WTC11 (cell line): ENCODE measurements around the gene PPM1A. TPM values are rescaled to one million over a fixed set of nuclear protein-coding genes. Genes with fewer than 3 reads are reported as not detected.

Experiments used
- ATAC-seq: fragments of 200-7000 bp; cut with Tn5 transposase; 2 replicates; pipeline ENCODE4 v1.10.0; 2021; ENCODE audit warnings: mild to moderate bottlenecking, moderate library complexity
- CTCF ChIA-PET: fragments of 300-600 bp; sonication (Branson Sonifier 250); formaldehyde crosslinking; loops from one replicate; lab custom pipeline; 2021; ENCODE audit warnings: antibody characterized with exemption; lab: Charles Lee
- POLR2A ChIA-PET: fragments of 350-600 bp; sonication (Branson Sonifier 250); formaldehyde crosslinking; loops from one replicate; lab custom pipeline; 2021; ENCODE audit warnings: antibody characterized with exemption; lab: Charles Lee
- DNase-seq: peaks from one replicate; pipeline ENCODE4 v3.0.0; 2021; ENCODE audit warnings: low spot score
- H3K27ac Mint-ChIP-seq: 2 replicates; pipeline ENCODE4 v1.8.0; 2021; ENCODE audit warnings: mixed read lengths
- H3K27me3 Mint-ChIP-seq: 2 replicates; pipeline ENCODE4 v1.8.0; 2021; ENCODE audit warnings: low read depth, mild to moderate bottlenecking, moderate library complexity, mixed read lengths
- H3K36me3 Mint-ChIP-seq: 2 replicates; pipeline ENCODE4 v1.8.0; 2021; ENCODE audit warnings: mixed read lengths
- H3K4me1 Mint-ChIP-seq: 2 replicates; pipeline ENCODE4 v1.8.0; 2022; ENCODE audit warnings: mixed read lengths
- H3K4me3 Mint-ChIP-seq: 2 replicates; pipeline ENCODE4 v1.8.0; 2021; ENCODE audit warnings: mild to moderate bottlenecking, moderate library complexity, mixed read lengths
- H3K9me3 Mint-ChIP-seq: 2 replicates; pipeline ENCODE4 v1.8.0; 2021; ENCODE audit warnings: mixed read lengths
- ATF1 ChIP-seq: sonication (generic); formaldehyde crosslinking; IDR thresholded peaks from 2 replicates; pipeline ENCODE4 v1.8.1; 2023; ENCODE audit warnings: mild to moderate bottlenecking, moderate library complexity, missing genetic modification reagents
- GABPB1 ChIP-seq: sonication (generic); formaldehyde crosslinking; IDR thresholded peaks from 2 replicates; pipeline ENCODE4 v1.8.1; 2023; ENCODE audit warnings: mild to moderate bottlenecking, missing genetic modification reagents
- GTF2I ChIP-seq: fragments of 250-450 bp; sonication (Bioruptor Pico); conservative IDR thresholded peaks from 2 replicates; pipeline ENCODE4 v1.4.0; 2021; ENCODE audit warnings: mild to moderate bottlenecking
- JAZF1 ChIP-seq: fragments of 250-450 bp; sonication (Bioruptor Pico); IDR thresholded peaks from 2 replicates; pipeline ENCODE4 v1.9.0; 2021; ENCODE audit warnings: moderate library complexity, mild to moderate bottlenecking, inconsistent platforms
- NFATC4 ChIP-seq: fragments of 250-450 bp; sonication (Bioruptor Pico); IDR thresholded peaks from 2 replicates; pipeline ENCODE4 v1.9.0; 2021; ENCODE audit warnings: mild to moderate bottlenecking
- RELA ChIP-seq: sonication (generic); formaldehyde crosslinking; IDR thresholded peaks from 2 replicates; pipeline ENCODE4 v1.8.1; 2022; ENCODE audit warnings: missing genetic modification reagents, mild to moderate bottlenecking, borderline replicate concordance
- TEAD1 ChIP-seq: sonication (generic); formaldehyde crosslinking; IDR thresholded peaks from 2 replicates; pipeline ENCODE4 v1.8.0; 2022; ENCODE audit warnings: mild to moderate bottlenecking, missing genetic modification reagents
- ZNF121 ChIP-seq: sonication (generic); formaldehyde crosslinking; IDR thresholded peaks from 2 replicates; pipeline ENCODE4 v1.8.0; 2023; ENCODE audit warnings: missing genetic modification reagents
- ZNF232 ChIP-seq: sonication (generic); formaldehyde crosslinking; IDR thresholded peaks from 2 replicates; pipeline ENCODE4 v1.8.0; 2022; ENCODE audit warnings: mild to moderate bottlenecking, missing genetic modification reagents
- ZNF317 ChIP-seq: sonication (generic); formaldehyde crosslinking; IDR thresholded peaks from 2 replicates; pipeline ENCODE4 v1.8.1; 2023; ENCODE audit warnings: low read depth, mild to moderate bottlenecking, moderate library complexity, missing genetic modification reagents, borderline replicate concordance
- total RNA-seq: library from RNA; stranded (reverse); gene quantifications from 3 replicates; pipeline ENCODE4 v1.2.3, GENCODE V29; 2021
- TF ChIP-seq, protein P1 (sequence below): sonication (generic); formaldehyde crosslinking; IDR thresholded peaks from 2 replicates; pipeline ENCODE4 v1.8.1; 2023; ENCODE audit warnings: mild to moderate bottlenecking, missing genetic modification reagents, moderate library complexity
- TF ChIP-seq, protein P2 (sequence below): fragments of 250-450 bp; sonication (Bioruptor Pico); IDR thresholded peaks from 2 replicates; pipeline ENCODE4 v2.1.2; 2022; ENCODE audit warnings: mild to moderate bottlenecking, moderate library complexity
- TF ChIP-seq, protein P3 (sequence below): fragments of 250-450 bp; sonication (Bioruptor Pico); IDR thresholded peaks from 2 replicates; pipeline ENCODE4 v1.9.0; 2021; ENCODE audit warnings: mild to moderate bottlenecking
- TF ChIP-seq, protein P4 (sequence below): sonication (generic); formaldehyde crosslinking; IDR thresholded peaks from 2 replicates; pipeline ENCODE4 v1.8.1; 2023; ENCODE audit warnings: mild to moderate bottlenecking, moderate library complexity, missing genetic modification reagents
- TF ChIP-seq, protein P5 (sequence below): fragments of 250-450 bp; sonication (Bioruptor Pico); conservative IDR thresholded peaks from 2 replicates; pipeline ENCODE4 v1.9.0; 2021; ENCODE audit warnings: mild to moderate bottlenecking

Gene PPM1A
- total RNA-seq, 1 experiment from 2014 or later = 52.5 TPM

DNA sequence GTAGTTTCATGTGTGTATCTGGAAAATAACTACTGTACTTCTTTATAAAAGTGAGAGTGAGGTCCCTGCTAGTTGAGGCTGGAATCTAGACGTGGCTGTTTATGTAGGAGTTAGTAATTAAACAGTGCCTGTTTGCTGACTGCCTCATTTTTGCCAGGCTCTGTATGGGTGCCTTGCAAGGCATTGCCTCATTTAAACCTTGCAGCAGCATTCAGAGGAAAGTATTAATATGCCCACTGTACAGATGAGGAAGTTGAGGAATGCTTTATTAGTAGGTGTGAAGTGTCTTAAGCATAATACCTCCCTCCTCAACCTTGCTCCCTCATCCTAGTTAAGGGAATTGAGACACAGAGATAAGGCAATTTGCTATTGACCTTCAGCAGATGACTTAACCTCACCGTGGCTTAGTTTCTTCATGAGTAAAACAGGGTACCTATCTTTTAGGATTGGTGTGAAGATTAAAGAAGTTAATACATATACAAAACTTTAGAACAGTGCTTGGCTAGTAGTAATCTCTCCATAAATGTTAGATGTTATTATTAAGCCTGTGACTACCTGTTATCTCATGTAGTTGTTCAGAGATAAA lies 28.7 kb downstream of the PPM1A start:
- Mint-ChIP-seq H3K4me1 (peaks cover 85% of the 10 kb centered on the region), H3K4me3 (peak overlapping the region; percentile 20; the same call in 1 of the 2 replicates), H3K27me3 (no peaks in the 10 kb centered on the region), H3K36me3 (peaks cover 3% of the 10 kb centered on the region), H3K27ac (peak overlapping the region; percentile 99), H3K9me3 (no peaks in the 10 kb centered on the region)
- no peak for TF ChIP-seq GTF2I (CRISPR knock-in tag)
- TF ChIP-seq JAZF1 (CRISPR knock-in tag) = no peak
- TF ChIP-seq ZNF317 (CRISPR knock-in tag) = no peak
- TF ChIP-seq, protein P1, sequence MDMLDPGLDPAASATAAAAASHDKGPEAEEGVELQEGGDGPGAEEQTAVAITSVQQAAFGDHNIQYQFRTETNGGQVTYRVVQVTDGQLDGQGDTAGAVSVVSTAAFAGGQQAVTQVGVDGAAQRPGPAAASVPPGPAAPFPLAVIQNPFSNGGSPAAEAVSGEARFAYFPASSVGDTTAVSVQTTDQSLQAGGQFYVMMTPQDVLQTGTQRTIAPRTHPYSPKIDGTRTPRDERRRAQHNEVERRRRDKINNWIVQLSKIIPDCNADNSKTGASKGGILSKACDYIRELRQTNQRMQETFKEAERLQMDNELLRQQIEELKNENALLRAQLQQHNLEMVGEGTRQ (CRISPR knock-in tag) = no peak
- TF ChIP-seq, protein P2, sequence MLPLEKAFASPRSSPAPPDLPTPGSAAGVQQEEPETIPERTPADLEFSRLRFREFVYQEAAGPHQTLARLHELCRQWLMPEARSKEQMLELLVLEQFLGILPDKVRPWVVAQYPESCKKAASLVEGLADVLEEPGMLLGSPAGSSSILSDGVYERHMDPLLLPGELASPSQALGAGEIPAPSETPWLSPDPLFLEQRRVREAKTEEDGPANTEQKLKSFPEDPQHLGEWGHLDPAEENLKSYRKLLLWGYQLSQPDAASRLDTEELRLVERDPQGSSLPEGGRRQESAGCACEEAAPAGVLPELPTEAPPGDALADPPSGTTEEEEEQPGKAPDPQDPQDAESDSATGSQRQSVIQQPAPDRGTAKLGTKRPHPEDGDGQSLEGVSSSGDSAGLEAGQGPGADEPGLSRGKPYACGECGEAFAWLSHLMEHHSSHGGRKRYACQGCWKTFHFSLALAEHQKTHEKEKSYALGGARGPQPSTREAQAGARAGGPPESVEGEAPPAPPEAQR (CRISPR knock-in tag) = no peak
- TF ChIP-seq NFATC4 = no peak
- POLR2A ChIA-PET = no interaction called here
- ATAC-seq (peak; percentile 15), DNase-seq (no peak)
- CTCF ChIA-PET = interaction anchor here (1.2 to 3.0 kb wide), 2 partner anchors 11 to 54 kb away, joined by 3 to 19 read pairs; no protein-coding TSS in a partner anchor

DNA sequence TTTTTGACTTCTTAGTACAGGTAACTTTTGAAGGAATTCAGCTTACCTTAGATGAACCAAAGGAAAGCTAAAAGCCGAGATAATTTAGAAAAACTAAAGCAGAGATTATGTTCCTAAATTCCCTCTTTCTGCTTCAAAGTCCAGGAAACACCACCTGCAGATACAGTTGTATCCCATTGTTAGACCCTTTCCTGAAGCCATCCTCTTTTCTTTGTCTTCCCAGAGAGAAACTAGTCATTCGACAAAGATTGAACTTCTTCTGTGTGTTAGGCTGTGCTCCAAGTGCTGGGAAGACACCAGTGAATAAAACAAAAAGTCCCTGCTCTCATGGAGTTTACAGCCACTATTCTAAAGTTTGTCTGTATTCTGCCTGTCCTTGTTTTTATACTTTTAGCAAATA lies 29.3 kb downstream of the PPM1A start:
- Mint-ChIP-seq H3K36me3 (peaks cover 10% of the 10 kb centered on the region), H3K9me3 (no peaks in the 10 kb centered on the region)
- DNase-seq (no peak), ATAC-seq (peak; percentile 84)
- TF ChIP-seq GABPB1 (CRISPR knock-in tag) = no peak
- peak; percentile 34; the same call in 1 of the 2 replicates for TF ChIP-seq TEAD1 (CRISPR knock-in tag)
- TF ChIP-seq, all 79 proteins: peak for 1
- Mint-ChIP-seq H3K4me3 (peak overlapping the region; percentile 47), H3K27me3 (no peaks in the 10 kb centered on the region), H3K27ac (peak overlapping the region; percentile 99), H3K4me1 (peaks cover 81% of the 10 kb centered on the region)
- POLR2A ChIA-PET = interaction anchor here (0.7 kb wide), 1 partner anchor 366 kb away, joined by 4 read pairs; no protein-coding TSS in a partner anchor
- CTCF ChIA-PET = no interaction called here

DNA sequence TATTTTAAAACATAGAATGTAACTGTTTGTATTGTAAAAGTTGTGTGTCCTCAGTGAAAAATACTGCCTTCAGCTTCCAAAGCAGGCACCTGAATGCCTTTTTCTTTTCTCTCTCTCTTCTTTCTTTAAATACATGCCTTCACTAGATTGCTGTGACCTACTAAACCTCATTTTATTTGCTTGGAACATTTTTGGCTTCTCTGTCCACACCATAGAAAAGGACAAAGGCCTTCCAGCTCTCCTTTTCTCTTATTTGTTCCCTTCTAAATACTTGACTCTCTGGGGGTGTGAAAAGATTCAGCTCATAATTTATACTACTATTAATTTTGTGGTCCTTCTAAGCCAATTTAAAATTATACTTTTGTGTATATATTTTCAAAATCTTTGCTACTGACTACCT lies 38.4 kb downstream of the PPM1A start:
- H3K27me3 Mint-ChIP-seq = no peaks in the 10 kb centered on the region
- H3K4me3 Mint-ChIP-seq = no peak overlapping the region
- peaks cover 30% of the 10 kb centered on the region for H3K36me3 Mint-ChIP-seq
- CTCF ChIA-PET = interaction anchor here (1.0 to 1.8 kb wide), 3 partner anchors 21 to 44 kb away, joined by 4 to 6 read pairs (median 5); no protein-coding TSS in a partner anchor
- ATAC-seq (no peak), DNase-seq (no peak)
- POLR2A ChIA-PET = no interaction called here
- peaks cover 38% of the 10 kb centered on the region for H3K4me1 Mint-ChIP-seq
- TF ChIP-seq ATF1 (CRISPR knock-in tag) = no peak
- no peak for TF ChIP-seq GABPB1 (CRISPR knock-in tag)
- no peak for TF ChIP-seq ZNF232
- TF ChIP-seq, protein P3, sequence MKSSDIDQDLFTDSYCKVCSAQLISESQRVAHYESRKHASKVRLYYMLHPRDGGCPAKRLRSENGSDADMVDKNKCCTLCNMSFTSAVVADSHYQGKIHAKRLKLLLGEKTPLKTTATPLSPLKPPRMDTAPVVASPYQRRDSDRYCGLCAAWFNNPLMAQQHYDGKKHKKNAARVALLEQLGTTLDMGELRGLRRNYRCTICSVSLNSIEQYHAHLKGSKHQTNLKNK (CRISPR knock-in tag) = no peak
- TF ChIP-seq, protein P4, sequence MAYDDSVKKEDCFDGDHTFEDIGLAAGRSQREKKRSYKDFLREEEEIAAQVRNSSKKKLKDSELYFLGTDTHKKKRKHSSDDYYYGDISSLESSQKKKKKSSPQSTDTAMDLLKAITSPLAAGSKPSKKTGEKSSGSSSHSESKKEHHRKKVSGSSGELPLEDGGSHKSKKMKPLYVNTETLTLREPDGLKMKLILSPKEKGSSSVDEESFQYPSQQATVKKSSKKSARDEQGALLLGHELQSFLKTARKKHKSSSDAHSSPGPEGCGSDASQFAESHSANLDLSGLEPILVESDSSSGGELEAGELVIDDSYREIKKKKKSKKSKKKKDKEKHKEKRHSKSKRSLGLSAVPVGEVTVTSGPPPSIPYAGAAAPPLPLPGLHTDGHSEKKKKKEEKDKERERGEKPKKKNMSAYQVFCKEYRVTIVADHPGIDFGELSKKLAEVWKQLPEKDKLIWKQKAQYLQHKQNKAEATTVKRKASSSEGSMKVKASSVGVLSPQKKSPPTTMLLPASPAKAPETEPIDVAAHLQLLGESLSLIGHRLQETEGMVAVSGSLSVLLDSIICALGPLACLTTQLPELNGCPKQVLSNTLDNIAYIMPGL (CRISPR knock-in tag) = no peak
- TF ChIP-seq RELA = no peak
- no peak for TF ChIP-seq ZNF121
- TF ChIP-seq, protein P5, sequence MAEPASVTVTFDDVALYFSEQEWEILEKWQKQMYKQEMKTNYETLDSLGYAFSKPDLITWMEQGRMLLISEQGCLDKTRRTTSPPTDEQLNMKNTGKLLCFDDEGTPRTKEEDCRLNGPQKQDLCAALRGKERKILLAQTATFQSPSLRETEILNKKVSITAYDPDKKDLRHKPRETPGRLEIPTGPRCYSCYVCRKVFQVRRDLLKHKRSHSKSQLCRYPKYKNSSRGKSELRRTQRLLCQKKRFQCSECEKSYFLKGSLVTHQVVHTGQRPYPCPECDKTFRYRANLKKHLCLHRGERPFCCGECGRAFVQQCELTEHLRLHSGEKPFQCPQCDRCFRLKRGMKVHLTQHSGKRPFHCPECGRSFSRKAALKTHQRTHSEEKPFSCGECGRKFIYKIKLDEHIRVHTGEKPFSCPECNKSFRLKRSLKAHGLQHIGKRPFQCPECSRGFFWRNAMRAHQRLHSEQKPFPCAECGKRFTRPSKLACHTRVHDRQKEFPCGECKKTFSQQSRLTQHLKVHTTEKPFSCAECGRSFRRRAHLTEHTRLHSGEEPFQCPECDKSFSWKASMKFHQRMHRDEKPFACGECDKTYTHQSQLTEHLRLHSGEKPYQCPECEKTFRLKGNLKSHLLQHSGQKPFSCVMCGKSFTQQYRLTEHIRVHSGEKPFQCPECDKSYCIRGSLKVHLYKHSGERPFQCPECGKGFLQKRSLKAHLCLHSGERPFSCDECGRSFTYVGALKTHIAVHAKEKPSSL = no peak
- no peak for TF ChIP-seq ZNF317 (CRISPR knock-in tag)
- TF ChIP-seq, all 79 proteins: peak for 0
- Mint-ChIP-seq H3K9me3 (peaks cover 6% of the 10 kb centered on the region; the same call in 1 of the 2 replicates), H3K27ac (0 out of 2 replicates have a peak overlapping the region, but pooled peaks have one; percentile 54)
